Panc1 (cell line): ENCODE results near the gene CHD6.

Experiments
- CTCF ChIP-seq: fragments of 450-650 bp; IDR thresholded peaks from 2 replicates; pipeline ENCODE4 v1.5.1; 2017; ENCODE audit warnings: mild to moderate bottlenecking
- SIN3A ChIP-seq: IDR thresholded peaks from 2 replicates; pipeline ENCODE4 v1.6.1; 2012; ENCODE audit warnings: low read depth, mild to moderate bottlenecking, low read length, moderate library complexity, borderline replicate concordance; ENCODE audit not compliant: insufficient read depth
- TCF7L2 ChIP-seq: IDR thresholded peaks from 2 replicates; pipeline ENCODE4 v1.6.1; 2011; ENCODE audit warnings: mild to moderate bottlenecking, low read depth, low read length, inconsistent platforms

GRCh38 chr20:41534842-41535241 lies 83.3 kb downstream of the CHD6 start:
- TF ChIP-seq CTCF (no peak), SIN3A (no peak), TCF7L2 (no peak)
